ENCODE data around the gene BLOC1S6. TPM values are rescaled to one million over a fixed set of nuclear protein-coding genes. Genes with fewer than 3 reads are reported as not detected.

BLOC1S6 gene
- total and polyA plus RNA-seq, 2 of the 8 experiments (the other 6 are each of a cell fraction or from before 2014, with no cell fraction given): 4.5 to 28.8 TPM

GRCh38 chr15:45606841-45607240 is 19.7 kb downstream of the BLOC1S6 start:
- no peak overlapping the region for H2AFZ ChIP-seq (ENCODE audit: low read length)
- no peak overlapping the region for H2BK120ac ChIP-seq (replicated peaks; ENCODE audit: low read depth, low read length)
- CTCF ChIA-PET (ENCODE audit: partially characterized antibody): no interaction called here
- TF ChIP-seq MAX (IDR thresholded peaks at IDR 0.05) (no peak), SIX5 (IDR thresholded peaks at IDR 0.05; ENCODE audit: low read depth, low read length) (no peak), TCF12 (IDR thresholded peaks at IDR 0.05; ENCODE audit: low read depth, low read length) (no peak), ATF3 (IDR thresholded peaks at IDR 0.05; ENCODE audit: insufficient read depth, low read depth, low read length) (no peak), CTBP2 (IDR thresholded peaks at IDR 0.05; ENCODE audit: borderline replicate concordance, insufficient read depth, insufficient read length, low read length) (no peak), SUZ12 (IDR thresholded peaks at IDR 0.05; ENCODE audit: low read length) (no peak), TBP (IDR thresholded peaks at IDR 0.05; ENCODE audit: low read depth, low read length) (no peak), PHF8 (conservative IDR thresholded peaks at IDR 0.05; ENCODE audit: low read depth, low read length) (no peak), JUN (IDR thresholded peaks at IDR 0.05; ENCODE audit: low read depth, low read length) (no peak), SIRT6 (IDR thresholded peaks at IDR 0.05; ENCODE audit: low read length) (no peak), CREB1 (IDR thresholded peaks at IDR 0.05) (no peak), EGR1 (IDR thresholded peaks at IDR 0.05; ENCODE audit: borderline replicate concordance, low read depth, low read length) (no peak)
- TF ChIP-seq, protein P1, sequence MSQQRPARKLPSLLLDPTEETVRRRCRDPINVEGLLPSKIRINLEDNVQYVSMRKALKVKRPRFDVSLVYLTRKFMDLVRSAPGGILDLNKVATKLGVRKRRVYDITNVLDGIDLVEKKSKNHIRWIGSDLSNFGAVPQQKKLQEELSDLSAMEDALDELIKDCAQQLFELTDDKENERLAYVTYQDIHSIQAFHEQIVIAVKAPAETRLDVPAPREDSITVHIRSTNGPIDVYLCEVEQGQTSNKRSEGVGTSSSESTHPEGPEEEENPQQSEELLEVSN (IDR thresholded peaks at IDR 0.05): no peak

More at GRCh38 chr15:45606841-45607240, 19.7 kb downstream of the BLOC1S6 start:
- Histone ChIP-seq H3K79me1 (ENCODE audit: low read depth, low read length) (no peaks in the 10 kb centered on the region), H3K4ac (replicated peaks; ENCODE audit: insufficient read length, low read depth, low read length) (no peak overlapping the region), H3K27ac (ENCODE audit: low read depth, low read length) (no peak overlapping the region), H2BK15ac (ENCODE audit: low read length) (no peak overlapping the region), H3K4me1 (replicated peaks in 1 of 4; ENCODE audit: control insufficient read depth in 3 of 4, insufficient read depth in 4 of 4, low read length in 3 of 4) (no peaks in the 10 kb centered on the region), H3K9me3 (ENCODE audit: insufficient read depth in 2 of 2, low read depth in 1 of 2, low read length in 1 of 2) (no peaks in the 10 kb centered on the region), H3K79me2 (ENCODE audit: control insufficient read depth in 1 of 2, insufficient read depth in 2 of 2, low read length in 2 of 2) (no peaks in the 10 kb centered on the region), H2AK5ac (ENCODE audit: low read depth, low read length) (no peak overlapping the region), H4K5ac (ENCODE audit: insufficient read length, low read depth, low read length) (no peak overlapping the region), H3K9ac (replicated peaks in 1 of 4; ENCODE audit: extremely low read depth in 1 of 4, low read depth in 3 of 4, low read length in 3 of 4) (no peak overlapping the region), H2BK12ac (ENCODE audit: low read depth, low read length) (no peak overlapping the region), H2BK5ac (ENCODE audit: low read depth, low read length) (no peak overlapping the region), H3K14ac (ENCODE audit: insufficient read length) (no peak overlapping the region), H3K23ac (ENCODE audit: insufficient read length) (no peak overlapping the region), H4K8ac (ENCODE audit: extremely low read depth, insufficient read depth, low read length) (no peak overlapping the region), H4K20me1 (replicated peaks in 1 of 2; ENCODE audit: control insufficient read depth in 1 of 2, insufficient read depth in 2 of 2, low read length in 2 of 2) (peaks cover 0 to 2% of the 10 kb centered on the region in 2 experiments), H3K4me2 (ENCODE audit: insufficient read depth in 1 of 2, low read depth in 2 of 2, low read length in 2 of 2) (no peak overlapping the region), H2BK20ac (ENCODE audit: low read length) (no peak overlapping the region), H3K23me2 (ENCODE audit: low read depth, low read length) (no peaks in the 10 kb centered on the region), H3K56ac (replicated peaks; ENCODE audit: insufficient read length, low read depth, low read length) (no peak overlapping the region), H3K4me3 (ENCODE audit: extremely low read depth in 1 of 4, insufficient read depth in 2 of 4, low read depth in 3 of 4, low read length in 4 of 4) (no peak overlapping the region), H3K36me3 (ENCODE audit: control insufficient read depth in 2 of 4, insufficient read depth in 4 of 4, low read length in 3 of 4) (peaks cover 0 to 9% (median 3%) of the 10 kb centered on the region in 4 experiments; a peak in 3 of 8 replicates), H3K27me3 (replicated peaks in 1 of 4; ENCODE audit: control insufficient read depth in 3 of 4, extremely low read depth in 1 of 4, insufficient read depth in 3 of 4, low read length in 3 of 4) (no peaks in the 10 kb centered on the region), H3K18ac (ENCODE audit: extremely low read depth, low read length) (no peak overlapping the region), H4K91ac (replicated peaks; ENCODE audit: insufficient read length, low read length) (no peak overlapping the region)
- DNase-seq (ENCODE audit: low read depth in 1 of 2, low spot score in 2 of 2) (no peak), FAIRE-seq (no peak)
- POLR2A ChIA-PET (ENCODE audit: partially characterized antibody): interaction anchor here (0.6 to 1.8 kb wide), 2 partner anchors 20 to 33 kb away, joined by 3 to 5 read pairs; partner anchors contain the start of gene BLOC1S6
- WGBS, 2 experiments (ENCODE audit: extremely low coverage in 1 of 2, insufficient coverage in 1 of 2, insufficient read length in 1 of 2, insufficient replicate concordance in 2 of 2, low coverage in 1 of 2, low lambda C conversion rate in 2 of 2, missing lambda C conversion rate in 1 of 2): 87% methylated on average over 1 of the region's 1 CpG; no CpG with 5 or more reads in 1 of the 2 experiments

Data from H1 (cell line).